ENCODE data around the gene TMOD3.
"Not testable (repeated sequence)": the region's sequence is repeated elsewhere in the genome, so short reads cannot be mapped to it uniquely, and the experiment has no call there.

The TMOD3 gene

DNA sequence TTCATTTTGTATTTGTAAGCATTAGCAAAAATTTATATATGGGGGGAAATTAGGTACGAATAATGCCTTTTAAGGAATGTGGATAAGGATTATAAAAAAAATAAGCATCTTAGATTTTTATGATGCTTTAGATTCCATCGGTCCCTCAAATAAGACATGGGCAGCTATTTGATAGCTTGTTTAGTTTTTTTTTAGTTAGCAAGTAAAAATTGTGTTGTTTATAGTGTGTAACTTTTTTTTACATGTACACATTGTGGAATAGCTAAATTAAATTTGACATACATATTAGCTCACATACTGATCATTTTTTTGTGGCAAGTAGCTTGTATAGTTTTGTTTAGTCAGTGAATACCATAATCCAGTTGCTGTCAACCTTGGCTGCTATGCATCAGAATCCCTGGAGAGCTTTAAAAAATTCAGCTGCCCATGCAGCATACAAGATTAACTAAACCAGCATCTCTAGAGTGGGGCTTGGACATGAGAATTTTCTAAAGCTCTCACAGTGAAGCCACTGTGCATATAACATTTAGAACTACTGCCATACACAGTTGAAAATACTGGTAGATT lies 53.9 kb downstream of the TMOD3 start:
- H3K4me3 ChIP-seq (ENCODE audit: control insufficient read depth, low read depth, low read length): no peak overlapping the region
- peak; percentile 59 for DNase-seq (ENCODE audit: low read depth)
- TF ChIP-seq, protein P1, sequence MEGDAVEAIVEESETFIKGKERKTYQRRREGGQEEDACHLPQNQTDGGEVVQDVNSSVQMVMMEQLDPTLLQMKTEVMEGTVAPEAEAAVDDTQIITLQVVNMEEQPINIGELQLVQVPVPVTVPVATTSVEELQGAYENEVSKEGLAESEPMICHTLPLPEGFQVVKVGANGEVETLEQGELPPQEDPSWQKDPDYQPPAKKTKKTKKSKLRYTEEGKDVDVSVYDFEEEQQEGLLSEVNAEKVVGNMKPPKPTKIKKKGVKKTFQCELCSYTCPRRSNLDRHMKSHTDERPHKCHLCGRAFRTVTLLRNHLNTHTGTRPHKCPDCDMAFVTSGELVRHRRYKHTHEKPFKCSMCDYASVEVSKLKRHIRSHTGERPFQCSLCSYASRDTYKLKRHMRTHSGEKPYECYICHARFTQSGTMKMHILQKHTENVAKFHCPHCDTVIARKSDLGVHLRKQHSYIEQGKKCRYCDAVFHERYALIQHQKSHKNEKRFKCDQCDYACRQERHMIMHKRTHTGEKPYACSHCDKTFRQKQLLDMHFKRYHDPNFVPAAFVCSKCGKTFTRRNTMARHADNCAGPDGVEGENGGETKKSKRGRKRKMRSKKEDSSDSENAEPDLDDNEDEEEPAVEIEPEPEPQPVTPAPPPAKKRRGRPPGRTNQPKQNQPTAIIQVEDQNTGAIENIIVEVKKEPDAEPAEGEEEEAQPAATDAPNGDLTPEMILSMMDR (conservative IDR thresholded peaks at IDR 0.05; ENCODE audit: control insufficient read depth, insufficient read depth, low read depth, low read length): no peak

DNA sequence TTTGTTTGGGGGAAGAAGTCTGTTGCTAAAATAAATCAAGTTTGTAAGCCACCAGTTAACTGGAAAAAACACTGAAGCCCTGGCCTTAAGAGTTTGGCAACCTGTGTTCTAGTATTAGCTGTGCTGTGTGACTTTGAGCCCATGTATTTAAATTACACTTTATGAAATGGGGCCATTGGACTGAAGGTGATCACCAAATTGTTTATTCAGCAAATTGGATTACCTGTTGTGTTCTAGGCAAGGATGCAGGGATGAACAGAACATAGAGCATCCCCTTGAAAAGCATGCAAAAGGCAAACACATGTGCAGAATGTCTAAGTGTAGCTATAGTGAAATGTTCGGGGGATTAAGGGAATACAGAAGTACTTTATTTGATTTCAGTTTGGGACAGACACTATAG lies 54.6 kb downstream of the TMOD3 start:
- H3K4me3 ChIP-seq (ENCODE audit: control insufficient read depth, low read depth, low read length): no peak overlapping the region
- TF ChIP-seq, protein P1 (conservative IDR thresholded peaks at IDR 0.05; ENCODE audit: control insufficient read depth, insufficient read depth, low read depth, low read length): no peak
- no peak for DNase-seq (ENCODE audit: low read depth)

DNA sequence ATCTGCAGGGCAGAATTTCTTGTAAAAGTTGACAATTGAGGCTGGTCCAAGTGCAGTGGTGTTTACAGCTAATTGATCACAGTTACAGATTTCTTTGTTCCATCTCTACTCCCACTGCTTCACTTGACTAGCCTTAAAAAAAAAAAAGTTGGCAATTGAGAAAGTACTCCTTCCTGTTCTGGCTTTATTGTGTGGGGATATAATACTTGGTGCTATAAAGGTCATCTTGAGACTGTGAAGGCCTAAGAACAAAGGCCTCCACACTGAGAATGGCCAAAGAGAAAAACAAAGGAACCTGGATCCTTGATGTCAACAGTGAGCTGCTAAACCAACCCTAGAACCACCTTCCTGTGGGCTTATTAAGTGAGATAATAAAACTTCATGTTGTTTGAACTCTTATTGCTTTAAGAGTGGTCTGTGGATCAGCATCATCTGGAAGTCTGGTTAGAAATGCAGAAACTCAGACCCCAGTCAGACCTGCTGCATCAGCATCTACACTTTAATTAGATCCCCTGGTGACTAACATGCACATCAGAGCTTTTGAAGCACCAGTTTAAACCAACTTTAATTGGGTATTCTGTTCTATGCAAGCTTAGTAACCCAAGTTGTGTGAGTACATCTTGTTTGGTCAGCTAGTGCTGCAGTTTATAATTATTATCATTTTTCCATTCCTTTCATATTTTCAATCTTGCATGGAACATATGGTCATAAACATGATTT lies 55.2 kb downstream of the TMOD3 start:
- TF ChIP-seq, protein P1 (conservative IDR thresholded peaks at IDR 0.05; ENCODE audit: control insufficient read depth, insufficient read depth, low read depth, low read length): no peak
- no peak overlapping the region for H3K4me3 ChIP-seq (ENCODE audit: control insufficient read depth, low read depth, low read length)
- peak; percentile 69 for DNase-seq (ENCODE audit: low read depth)

DNA sequence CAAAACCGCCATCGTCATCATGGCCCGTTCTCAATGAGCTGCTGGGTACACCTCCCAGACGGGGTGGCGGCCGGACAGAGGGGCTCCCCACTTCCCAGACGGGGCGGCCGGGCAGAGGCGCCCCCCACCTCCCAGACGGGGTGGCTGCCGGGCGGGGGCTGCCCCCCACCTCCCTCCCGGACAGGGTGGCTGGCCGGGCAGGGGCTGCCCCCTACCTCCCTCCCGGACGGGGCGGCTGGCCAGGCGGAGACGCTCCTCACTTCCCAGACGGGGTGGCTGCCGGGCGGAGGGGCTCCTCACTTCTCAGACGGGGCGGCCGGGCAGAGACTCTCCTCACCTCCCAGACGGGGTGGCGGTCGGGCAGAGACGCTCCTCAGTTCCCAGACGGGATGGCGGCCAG lies 56.3 kb downstream of the TMOD3 start:
- not testable (repeated sequence) for DNase-seq (ENCODE audit: low read depth); H3K4me3 ChIP-seq (ENCODE audit: control insufficient read depth, low read depth, low read length)

DNA sequence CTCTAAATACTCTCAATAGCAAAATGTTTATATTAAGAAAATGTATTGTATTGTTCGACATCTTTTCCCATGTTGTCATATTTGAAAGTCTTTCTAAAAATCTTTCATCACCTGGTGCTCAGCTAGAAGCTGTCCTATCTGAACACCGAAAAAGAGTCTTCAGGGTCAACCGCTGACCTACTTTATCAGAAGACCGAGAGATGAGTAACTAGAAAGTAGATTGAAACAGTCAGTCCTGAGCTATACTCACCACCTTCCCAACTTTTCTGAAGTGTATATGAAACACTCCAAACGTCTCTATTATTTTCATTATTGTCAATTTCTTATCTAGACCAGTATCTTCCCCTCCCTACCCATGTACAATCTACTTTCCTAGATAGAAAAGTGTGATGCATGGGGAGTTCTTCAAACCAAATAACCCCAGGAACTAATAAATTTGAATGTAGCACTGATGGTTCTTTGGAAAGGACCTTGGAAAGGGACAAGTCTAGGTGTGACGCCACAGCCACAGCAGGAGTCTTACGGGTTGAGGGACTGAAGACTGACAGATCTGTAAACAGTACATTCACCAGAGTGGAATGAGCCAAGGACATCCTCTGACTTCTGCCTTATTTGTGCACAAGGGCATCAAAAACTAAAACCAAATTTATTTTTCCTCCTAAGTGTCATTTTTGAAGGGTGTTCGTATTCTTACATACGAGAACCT lies 58.6 kb downstream of the TMOD3 start:
- no peak overlapping the region for H3K4me3 ChIP-seq (ENCODE audit: control insufficient read depth, low read depth, low read length)
- DNase-seq (ENCODE audit: low read depth): no peak
- TF ChIP-seq, protein P1 (conservative IDR thresholded peaks at IDR 0.05; ENCODE audit: control insufficient read depth, insufficient read depth, low read depth, low read length): no peak

DNA sequence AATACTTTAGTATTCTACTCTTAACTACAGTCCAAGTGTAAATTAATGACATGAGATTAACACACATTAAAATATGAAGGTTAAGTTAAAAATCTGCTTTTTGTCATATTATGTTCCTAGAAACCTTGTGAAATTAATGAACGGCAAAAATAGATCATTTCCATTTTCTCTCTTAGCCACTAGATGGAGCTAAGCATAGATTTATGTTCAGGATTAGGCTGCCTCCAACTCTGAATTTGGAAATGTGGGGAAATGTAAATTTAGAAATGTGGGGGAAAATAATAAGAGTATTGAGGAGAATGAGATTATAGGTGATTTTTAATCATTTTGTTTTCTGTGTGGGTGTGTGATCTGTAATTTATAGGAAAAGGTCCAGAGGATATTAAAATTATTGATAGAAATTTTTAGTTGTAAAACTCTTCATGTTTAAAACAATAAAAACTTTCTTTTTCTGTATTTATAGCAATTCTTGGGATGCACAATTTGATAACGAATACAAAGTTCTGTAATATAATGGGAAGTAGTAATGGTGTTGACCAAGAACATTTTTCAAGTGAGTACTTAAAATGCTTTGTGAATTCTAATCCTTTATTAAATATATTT lies 59.2 kb downstream of the TMOD3 start:
- DNase-seq (ENCODE audit: low read depth): peak; percentile 37
- TF ChIP-seq, protein P1 (conservative IDR thresholded peaks at IDR 0.05; ENCODE audit: control insufficient read depth, insufficient read depth, low read depth, low read length): peak; percentile 72
- H3K4me3 ChIP-seq (ENCODE audit: control insufficient read depth, low read depth, low read length): no peak overlapping the region

DNA sequence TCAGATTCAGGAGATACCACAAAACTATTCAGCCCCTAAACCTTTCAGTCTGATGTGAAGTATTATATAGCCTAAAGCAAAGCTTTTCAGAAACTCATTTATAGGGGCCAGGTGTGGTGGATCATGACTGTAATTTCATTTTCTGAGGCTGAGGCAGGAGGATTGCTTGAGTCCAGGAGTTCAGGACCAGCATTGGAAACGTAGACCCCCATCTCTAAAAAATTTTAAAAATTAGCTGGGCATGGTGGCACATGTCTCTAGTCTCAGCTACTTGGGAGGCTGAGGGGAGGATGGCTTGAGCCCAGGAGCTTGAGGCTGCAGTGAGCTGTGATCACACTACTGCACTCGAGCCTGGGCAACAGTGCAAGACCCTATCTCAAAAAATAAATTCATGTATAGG lies 60.0 kb downstream of the TMOD3 start:
- DNase-seq (ENCODE audit: low read depth): no peak
- TF ChIP-seq, protein P1 (conservative IDR thresholded peaks at IDR 0.05; ENCODE audit: control insufficient read depth, insufficient read depth, low read depth, low read length): no peak
- H3K4me3 ChIP-seq (ENCODE audit: control insufficient read depth, low read depth, low read length): no peak overlapping the region

Measured in fibroblast of mammary gland (primary cell).